Measurements from ENCODE around the gene THAP11.

GRCh38 chr16:67841816-67842508 is at the start of gene THAP11:
- TF ChIP-seq EZH2phosphoT487 (IDR thresholded peaks at IDR 0.05; ENCODE audit: low read depth, severe bottlenecking, unreplicated experiment) (no peak), CTCF (IDR thresholded peaks at IDR 0.05; ENCODE audit: poor library complexity) (peak; percentile 75)

Measured in hepatocyte (in vitro differentiated cells).